Neural cell (in vitro differentiated cells): Measurements from ENCODE around the gene SORCS1.

Source experiments
- EZH2 ChIP-seq: fragments of 200-600, 300-800 bp; shearing (Covaris generic), sonication (generic); IDR thresholded peaks from 2 replicates; pipeline ENCODE4 v1.6.1; 2014; ENCODE audit warnings: antibody characterized with exemption, low read length, borderline replicate concordance, mild to moderate bottlenecking; ENCODE audit not compliant: insufficient read depth, poor library complexity, severe bottlenecking
- MXI1 ChIP-seq: fragments of 450-650 bp; conservative IDR thresholded peaks from 2 replicates; pipeline ENCODE4 v1.6.1; 2014; ENCODE audit warnings: antibody characterized with exemption, mild to moderate bottlenecking; ENCODE audit not compliant: poor library complexity, severe bottlenecking
- POLR2AphosphoS5 ChIP-seq: IDR thresholded peaks from 2 replicates; pipeline ENCODE4 v1.6.1; 2012
- SMC3 ChIP-seq: fragments of 450-650 bp; conservative IDR thresholded peaks from 2 replicates; pipeline ENCODE4 v1.6.1; 2014; ENCODE audit warnings: antibody characterized with exemption, mild to moderate bottlenecking, moderate library complexity; ENCODE audit not compliant: poor library complexity
- TAF1 ChIP-seq: IDR thresholded peaks from 2 replicates; pipeline ENCODE4 v1.6.1; 2012; ENCODE audit warnings: low read depth
- TF ChIP-seq, protein P1 (sequence below): fragments of 450-650 bp; IDR thresholded peaks from 2 replicates; pipeline ENCODE4 v1.5.1; 2014; ENCODE audit warnings: antibody characterized with exemption, mild to moderate bottlenecking, moderate library complexity; ENCODE audit not compliant: poor library complexity, severe bottlenecking

DNA sequence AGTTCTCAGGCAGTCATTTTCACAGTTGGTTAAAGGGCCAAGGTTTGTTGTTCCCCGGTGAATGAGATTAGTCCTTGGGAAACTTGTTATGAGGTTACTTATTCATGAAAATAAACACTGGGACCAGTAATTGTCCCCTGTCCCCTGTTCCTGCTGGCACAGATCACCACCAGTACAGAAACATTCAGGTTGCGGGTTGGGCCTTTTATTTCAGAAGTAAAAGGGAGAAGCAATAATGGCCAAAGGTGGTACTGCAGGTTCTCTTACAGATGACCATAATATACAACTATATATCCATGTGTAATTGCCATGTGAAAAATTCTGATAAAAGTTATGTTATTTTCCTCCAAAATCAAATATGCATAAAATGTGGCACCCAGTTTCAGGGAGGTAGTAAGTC is 442.0 kb downstream of the SORCS1 start:
- TF ChIP-seq, protein P1, sequence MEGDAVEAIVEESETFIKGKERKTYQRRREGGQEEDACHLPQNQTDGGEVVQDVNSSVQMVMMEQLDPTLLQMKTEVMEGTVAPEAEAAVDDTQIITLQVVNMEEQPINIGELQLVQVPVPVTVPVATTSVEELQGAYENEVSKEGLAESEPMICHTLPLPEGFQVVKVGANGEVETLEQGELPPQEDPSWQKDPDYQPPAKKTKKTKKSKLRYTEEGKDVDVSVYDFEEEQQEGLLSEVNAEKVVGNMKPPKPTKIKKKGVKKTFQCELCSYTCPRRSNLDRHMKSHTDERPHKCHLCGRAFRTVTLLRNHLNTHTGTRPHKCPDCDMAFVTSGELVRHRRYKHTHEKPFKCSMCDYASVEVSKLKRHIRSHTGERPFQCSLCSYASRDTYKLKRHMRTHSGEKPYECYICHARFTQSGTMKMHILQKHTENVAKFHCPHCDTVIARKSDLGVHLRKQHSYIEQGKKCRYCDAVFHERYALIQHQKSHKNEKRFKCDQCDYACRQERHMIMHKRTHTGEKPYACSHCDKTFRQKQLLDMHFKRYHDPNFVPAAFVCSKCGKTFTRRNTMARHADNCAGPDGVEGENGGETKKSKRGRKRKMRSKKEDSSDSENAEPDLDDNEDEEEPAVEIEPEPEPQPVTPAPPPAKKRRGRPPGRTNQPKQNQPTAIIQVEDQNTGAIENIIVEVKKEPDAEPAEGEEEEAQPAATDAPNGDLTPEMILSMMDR = no peak
- TF ChIP-seq POLR2AphosphoS5 (no peak), MXI1 (no peak), EZH2 (no peak), TAF1 (no peak), SMC3 (no peak)
